Measurements from ENCODE around the gene IQUB.

DNA sequence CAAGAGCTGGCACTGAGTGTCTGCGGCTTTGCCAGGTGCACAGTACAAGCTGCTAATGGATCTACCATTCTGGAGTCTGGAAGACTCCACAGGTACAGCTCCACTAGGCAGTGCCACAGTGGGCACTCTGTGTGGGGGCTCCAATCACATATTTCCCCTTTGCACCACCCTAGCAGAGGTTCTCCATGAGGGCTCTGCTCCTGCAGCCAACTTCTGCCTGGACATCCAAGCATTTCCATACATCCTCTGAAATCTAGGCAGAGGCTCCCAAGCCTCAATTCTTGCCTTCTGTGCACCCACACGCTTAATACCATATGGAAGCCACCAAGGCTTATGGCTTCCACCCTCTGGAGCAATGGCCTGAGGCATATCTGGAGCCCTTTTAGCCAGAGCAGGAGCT is 29.2 kb downstream of the IQUB start:
- TF ChIP-seq, protein P1, sequence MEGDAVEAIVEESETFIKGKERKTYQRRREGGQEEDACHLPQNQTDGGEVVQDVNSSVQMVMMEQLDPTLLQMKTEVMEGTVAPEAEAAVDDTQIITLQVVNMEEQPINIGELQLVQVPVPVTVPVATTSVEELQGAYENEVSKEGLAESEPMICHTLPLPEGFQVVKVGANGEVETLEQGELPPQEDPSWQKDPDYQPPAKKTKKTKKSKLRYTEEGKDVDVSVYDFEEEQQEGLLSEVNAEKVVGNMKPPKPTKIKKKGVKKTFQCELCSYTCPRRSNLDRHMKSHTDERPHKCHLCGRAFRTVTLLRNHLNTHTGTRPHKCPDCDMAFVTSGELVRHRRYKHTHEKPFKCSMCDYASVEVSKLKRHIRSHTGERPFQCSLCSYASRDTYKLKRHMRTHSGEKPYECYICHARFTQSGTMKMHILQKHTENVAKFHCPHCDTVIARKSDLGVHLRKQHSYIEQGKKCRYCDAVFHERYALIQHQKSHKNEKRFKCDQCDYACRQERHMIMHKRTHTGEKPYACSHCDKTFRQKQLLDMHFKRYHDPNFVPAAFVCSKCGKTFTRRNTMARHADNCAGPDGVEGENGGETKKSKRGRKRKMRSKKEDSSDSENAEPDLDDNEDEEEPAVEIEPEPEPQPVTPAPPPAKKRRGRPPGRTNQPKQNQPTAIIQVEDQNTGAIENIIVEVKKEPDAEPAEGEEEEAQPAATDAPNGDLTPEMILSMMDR (IDR thresholded peaks at IDR 0.05; ENCODE audit: insufficient read depth, low read length, poor library complexity, severe bottlenecking), result no peak
- TF ChIP-seq EZH2phosphoT487 (conservative IDR thresholded peaks at IDR 0.05; ENCODE audit: low read length), result no peak

Data from SU-DHL-6 (cell line).